Neural cell (in vitro differentiated cells): Measurements from ENCODE around the gene NDEL1.

Source experiments
- EP300 ChIP-seq: fragments of 450-650 bp; conservative IDR thresholded peaks from 2 replicates; pipeline ENCODE4 v1.6.1; 2014; ENCODE audit warnings: antibody characterized with exemption, mild to moderate bottlenecking, moderate library complexity; ENCODE audit not compliant: poor library complexity, severe bottlenecking
- EZH2 ChIP-seq: fragments of 200-600, 300-800 bp; shearing (Covaris generic), sonication (generic); IDR thresholded peaks from 2 replicates; pipeline ENCODE4 v1.6.1; 2014; ENCODE audit warnings: antibody characterized with exemption, low read length, borderline replicate concordance, mild to moderate bottlenecking; ENCODE audit not compliant: insufficient read depth, poor library complexity, severe bottlenecking
- POLR2AphosphoS5 ChIP-seq: IDR thresholded peaks from 2 replicates; pipeline ENCODE4 v1.6.1; 2012
- RAD21 ChIP-seq: fragments of 450-650 bp; conservative IDR thresholded peaks from 2 replicates; pipeline ENCODE4 v1.6.1; 2014; ENCODE audit warnings: antibody characterized with exemption, mild to moderate bottlenecking, moderate library complexity
- TAF1 ChIP-seq: IDR thresholded peaks from 2 replicates; pipeline ENCODE4 v1.6.1; 2012; ENCODE audit warnings: low read depth
- TF ChIP-seq, protein P1 (sequence below): fragments of 450-650 bp; IDR thresholded peaks from 2 replicates; pipeline ENCODE4 v1.5.1; 2014; ENCODE audit warnings: antibody characterized with exemption, mild to moderate bottlenecking, moderate library complexity; ENCODE audit not compliant: poor library complexity, severe bottlenecking
- TF ChIP-seq, protein P2 (sequence below): IDR thresholded peaks from 2 replicates; pipeline ENCODE4 v1.6.1; 2012; ENCODE audit warnings: borderline replicate concordance

DNA sequence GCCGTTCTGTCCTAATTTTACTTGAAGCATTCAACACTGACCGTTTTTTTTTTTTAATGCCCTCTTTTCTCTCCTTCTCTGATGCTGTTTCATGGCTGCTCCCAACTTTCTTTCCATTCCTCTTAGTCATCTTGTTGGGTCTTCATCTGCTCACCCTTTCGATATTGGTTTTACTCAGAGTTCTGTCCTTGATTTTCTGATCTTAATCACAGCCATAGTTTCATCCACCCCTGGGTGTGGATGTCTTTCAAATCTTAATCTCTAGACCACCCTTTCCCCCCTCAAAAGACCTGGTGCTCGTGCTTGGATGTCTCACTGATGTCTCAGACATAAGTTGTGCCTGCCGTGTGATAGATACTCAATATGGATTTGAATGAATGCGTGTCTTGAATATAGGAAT lies 22.4 kb downstream of the NDEL1 start:
- TF ChIP-seq POLR2AphosphoS5 (no peak), EZH2 (no peak), EP300 (no peak), TAF1 (no peak), RAD21 (no peak)
- TF ChIP-seq, protein P1, sequence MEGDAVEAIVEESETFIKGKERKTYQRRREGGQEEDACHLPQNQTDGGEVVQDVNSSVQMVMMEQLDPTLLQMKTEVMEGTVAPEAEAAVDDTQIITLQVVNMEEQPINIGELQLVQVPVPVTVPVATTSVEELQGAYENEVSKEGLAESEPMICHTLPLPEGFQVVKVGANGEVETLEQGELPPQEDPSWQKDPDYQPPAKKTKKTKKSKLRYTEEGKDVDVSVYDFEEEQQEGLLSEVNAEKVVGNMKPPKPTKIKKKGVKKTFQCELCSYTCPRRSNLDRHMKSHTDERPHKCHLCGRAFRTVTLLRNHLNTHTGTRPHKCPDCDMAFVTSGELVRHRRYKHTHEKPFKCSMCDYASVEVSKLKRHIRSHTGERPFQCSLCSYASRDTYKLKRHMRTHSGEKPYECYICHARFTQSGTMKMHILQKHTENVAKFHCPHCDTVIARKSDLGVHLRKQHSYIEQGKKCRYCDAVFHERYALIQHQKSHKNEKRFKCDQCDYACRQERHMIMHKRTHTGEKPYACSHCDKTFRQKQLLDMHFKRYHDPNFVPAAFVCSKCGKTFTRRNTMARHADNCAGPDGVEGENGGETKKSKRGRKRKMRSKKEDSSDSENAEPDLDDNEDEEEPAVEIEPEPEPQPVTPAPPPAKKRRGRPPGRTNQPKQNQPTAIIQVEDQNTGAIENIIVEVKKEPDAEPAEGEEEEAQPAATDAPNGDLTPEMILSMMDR: no peak
- TF ChIP-seq, protein P2, sequence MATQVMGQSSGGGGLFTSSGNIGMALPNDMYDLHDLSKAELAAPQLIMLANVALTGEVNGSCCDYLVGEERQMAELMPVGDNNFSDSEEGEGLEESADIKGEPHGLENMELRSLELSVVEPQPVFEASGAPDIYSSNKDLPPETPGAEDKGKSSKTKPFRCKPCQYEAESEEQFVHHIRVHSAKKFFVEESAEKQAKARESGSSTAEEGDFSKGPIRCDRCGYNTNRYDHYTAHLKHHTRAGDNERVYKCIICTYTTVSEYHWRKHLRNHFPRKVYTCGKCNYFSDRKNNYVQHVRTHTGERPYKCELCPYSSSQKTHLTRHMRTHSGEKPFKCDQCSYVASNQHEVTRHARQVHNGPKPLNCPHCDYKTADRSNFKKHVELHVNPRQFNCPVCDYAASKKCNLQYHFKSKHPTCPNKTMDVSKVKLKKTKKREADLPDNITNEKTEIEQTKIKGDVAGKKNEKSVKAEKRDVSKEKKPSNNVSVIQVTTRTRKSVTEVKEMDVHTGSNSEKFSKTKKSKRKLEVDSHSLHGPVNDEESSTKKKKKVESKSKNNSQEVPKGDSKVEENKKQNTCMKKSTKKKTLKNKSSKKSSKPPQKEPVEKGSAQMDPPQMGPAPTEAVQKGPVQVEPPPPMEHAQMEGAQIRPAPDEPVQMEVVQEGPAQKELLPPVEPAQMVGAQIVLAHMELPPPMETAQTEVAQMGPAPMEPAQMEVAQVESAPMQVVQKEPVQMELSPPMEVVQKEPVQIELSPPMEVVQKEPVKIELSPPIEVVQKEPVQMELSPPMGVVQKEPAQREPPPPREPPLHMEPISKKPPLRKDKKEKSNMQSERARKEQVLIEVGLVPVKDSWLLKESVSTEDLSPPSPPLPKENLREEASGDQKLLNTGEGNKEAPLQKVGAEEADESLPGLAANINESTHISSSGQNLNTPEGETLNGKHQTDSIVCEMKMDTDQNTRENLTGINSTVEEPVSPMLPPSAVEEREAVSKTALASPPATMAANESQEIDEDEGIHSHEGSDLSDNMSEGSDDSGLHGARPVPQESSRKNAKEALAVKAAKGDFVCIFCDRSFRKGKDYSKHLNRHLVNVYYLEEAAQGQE: no peak
